Transverse colon (tissue), 4 donors: ENCODE data around the gene RELL1. TPM values are rescaled to one million over a fixed set of nuclear protein-coding genes. Genes with fewer than 3 reads are reported as not detected.
"Not testable (repeated sequence)": the region's sequence is repeated elsewhere in the genome, so short reads cannot be mapped to it uniquely, and the experiment has no call there.

Source experiments
- DNase-seq: peaks from one replicate; pipeline ENCODE4 v3.0.0-alpha.2; 2019
- H3K27ac ChIP-seq, 4 donors: fragments of 200-600 bp; sonication (generic); 2 replicates each; pipeline ENCODE4 v1.5.1; 2016 to 2018; ENCODE audit warnings: inconsistent platforms in 4 of 4
- H3K27me3 ChIP-seq: fragments of 200-600 bp; sonication (generic); 2 replicates; pipeline ENCODE4 v1.5.1; 2017; ENCODE audit warnings: inconsistent platforms
- H3K36me3 ChIP-seq, 4 donors: fragments of 200-600 bp; sonication (generic); 2 replicates each; pipeline ENCODE4 v1.5.1; 2017 to 2019; ENCODE audit warnings: inconsistent platforms in 4 of 4
- H3K4me1 ChIP-seq, 4 donors: fragments of 200-600 bp; sonication (generic); 2 replicates each; pipeline ENCODE4 v1.5.1; 2017 to 2020; ENCODE audit warnings: inconsistent platforms in 4 of 4
- H3K4me3 ChIP-seq, 4 donors: fragments of 200-600 bp; sonication (generic); 1 replicate in 1 of 4; 2 replicates in 3 of 4; pipeline versions ENCODE4 v1.5.1 to v1.6.1; 2017 to 2019; ENCODE audit warnings: inconsistent platforms in 4 of 4
- H3K9me3 ChIP-seq, 2 donors: fragments of 200-600 bp; sonication (generic); 2 replicates each; pipeline ENCODE4 v1.5.1; 2017 to 2019; ENCODE audit warnings: inconsistent platforms in 2 of 2
- CTCF ChIP-seq, 5 experiments: fragments of 200-600 bp in 3 of 5; fragments of 450-650 bp in 2 of 5; sonication (generic) in 3 of 5; IDR thresholded peaks; 1 replicate in 2 of 5; 2 replicates in 3 of 5; pipeline ENCODE4 v1.5.1; 2016 to 2017; ENCODE audit warnings: antibody characterized with exemption in 5 of 5, inconsistent platforms in 3 of 5, mild to moderate bottlenecking in 2 of 5, moderate library complexity in 1 of 5
- EP300 ChIP-seq: sonication (generic); formaldehyde crosslinking; IDR thresholded peaks from one replicate; pipeline ENCODE4 v1.6.1; 2017; ENCODE audit warnings: antibody characterized with exemption, low read depth
- POLR2A ChIP-seq: fragments of 450-650 bp; IDR thresholded peaks from one replicate; pipeline ENCODE4 v1.6.1; 2016; ENCODE audit warnings: antibody characterized with exemption, mild to moderate bottlenecking, moderate library complexity
- POLR2AphosphoS5 ChIP-seq, 3 donors: sonication (generic); formaldehyde crosslinking; IDR thresholded peaks; one replicate each; pipeline ENCODE4 v1.6.1; 2016; ENCODE audit warnings: antibody characterized with exemption in 3 of 3
- WGBS, 2 donors: methylation state at CpG; one replicate each; pipeline ENCODE4 v1.1.5; 2018; ENCODE audit warnings: low coverage in 1 of 2; 5-methylcytosine and 5-hydroxymethylcytosine counted together
- in situ Hi-C, 4 donors: fragments of 200-750 bp; cut with MboI; loops; one replicate each; pipeline versions ENCODE4 v1.15.0 to v1.15.1; 2017; ENCODE audit warnings: low sequenced_read_pairs in 3 of 4, low pct_ligation_motif_present in 1 of 4, low pct_unique_long_range_greater_than_20kb in 1 of 4
- intact Hi-C: fragments of 100-400 bp; cut with DNase I; formaldehyde crosslinking; loops from one replicate; pipeline ENCODE4 v1.15.1; 2023; ENCODE audit warnings: low total_unique reads
- total RNA-seq, 4 donors: library from RNA; depleted of rRNA; stranded (reverse); fragments of >200 nt; gene quantifications; one replicate each; pipeline ENCODE4 v1.1.0, GENCODE V29; 2016

Gene RELL1
- total RNA-seq, 4 donors from 2014 or later, result 9.2 to 192 (median 107) TPM

GRCh38 chr4:37671072-37671471 lies 15.1 kb downstream of the RELL1 start:
- H3K4me1 ChIP-seq, result peaks cover 22 to 57% (median 45%) of the 10 kb centered on the region in 4 donors
- no peak overlapping the region for H3K4me3 ChIP-seq
- TF ChIP-seq EP300, result no peak
- no peak for TF ChIP-seq CTCF (IDR thresholded peaks at IDR 0.05)
- no peak for TF ChIP-seq POLR2AphosphoS5 (IDR thresholded peaks at IDR 0.05)
- no peak for TF ChIP-seq POLR2A
- H3K9me3 ChIP-seq, result no peaks in the 10 kb centered on the region
- no peak overlapping the region for H3K27ac ChIP-seq
- intact Hi-C loops, result no loop called here
- 77% methylated on average over 2 of the region's 2 CpGs; no CpG with 5 or more reads in 1 of the 2 donors for WGBS, 2 donors
- in situ Hi-C loops, result no loop called here
- H3K27me3 ChIP-seq, result no peaks in the 10 kb centered on the region
- no peak for DNase-seq
- no peaks in the 10 kb centered on the region for H3K36me3 ChIP-seq

GRCh38 chr4:37670249-37670648 lies 15.9 kb downstream of the RELL1 start:
- H3K27me3 ChIP-seq, result no peaks in the 10 kb centered on the region
- DNase-seq, result no peak
- H3K4me3 ChIP-seq, result no peak overlapping the region
- in situ Hi-C loops (no loop called here), intact Hi-C loops (no loop called here)
- H3K36me3 ChIP-seq, result no peaks in the 10 kb centered on the region
- peaks cover 21 to 57% (median 45%) of the 10 kb centered on the region in 4 donors for H3K4me1 ChIP-seq
- 20 to 52% methylated on average over 1 of the region's 1 CpG for WGBS, 2 donors
- H3K27ac ChIP-seq, result no peak overlapping the region
- TF ChIP-seq CTCF (IDR thresholded peaks at IDR 0.05), result no peak
- no peak for TF ChIP-seq EP300
- TF ChIP-seq POLR2A, result no peak
- no peak for TF ChIP-seq POLR2AphosphoS5 (IDR thresholded peaks at IDR 0.05)
- no peaks in the 10 kb centered on the region for H3K9me3 ChIP-seq

- H3K36me3 ChIP-seq, H3K27me3 ChIP-seq, DNase-seq, H3K27ac ChIP-seq, H3K9me3 ChIP-seq, H3K4me3 ChIP-seq, in situ Hi-C loops, intact Hi-C loops: not testable (repeated sequence)
- no CpG with 5 or more reads among the region's 26 CpGs for WGBS, 2 donors
- peaks cover 23 to 56% (median 42%) of the 10 kb centered on the region in 4 donors for H3K4me1 ChIP-seq
These were observed 17.1 kb downstream of the RELL1 start for GRCh38 chr4:37669124-37669523.

GRCh38 chr4:37667197-37668100 lies 18.7 kb downstream of the RELL1 start:
- Histone ChIP-seq H3K4me3 (no peak overlapping the region), H3K9me3 (no peaks in the 10 kb centered on the region), H3K27me3 (no peaks in the 10 kb centered on the region), H3K4me1 (peaks cover 19 to 63% (median 38%) of the 10 kb centered on the region in 4 donors), H3K36me3 (no peaks in the 10 kb centered on the region), H3K27ac (peak overlapping the region in 3 of 4 donors; percentile 67 to 73 (median 68))
- TF ChIP-seq POLR2A, result no peak
- no peak for TF ChIP-seq CTCF (IDR thresholded peaks at IDR 0.05)
- no peak for TF ChIP-seq EP300
- TF ChIP-seq POLR2AphosphoS5 (IDR thresholded peaks at IDR 0.05), result no peak
- in situ Hi-C loops, result no loop called here
- intact Hi-C loops, result no loop called here
- WGBS, 2 donors, result 83 to 88% methylated on average over 2 of the region's 2 CpGs
- no peak for DNase-seq
